ENCODE data around the gene RIPK4.

GRCh38 chr21:41737651-41738324 lies 29.1 kb downstream of the RIPK4 start:
- no peak for TF ChIP-seq CTCF (optimal IDR thresholded peaks at IDR 0.05 in 1 of 3, IDR thresholded peaks at IDR 0.05 in 1 of 3, conservative IDR thresholded peaks at IDR 0.05 in 1 of 3; ENCODE audit: extremely low read depth in 1 of 3, insufficient read depth in 2 of 3, low read length in 3 of 3)
- no peak for TF ChIP-seq EZH2 (IDR thresholded peaks at IDR 0.05; ENCODE audit: low read length)
